GM18505 (cell line): ENCODE measurements around the gene FYB1.

ENCODE experiments used
- ATAC-seq: cut with Tn5 transposase; IDR thresholded peaks from one replicate; pipeline ENCODE4 v1.9.1; 2021; ENCODE audit not compliant: unreplicated experiment
- POLR2A ChIP-seq: IDR thresholded peaks from 4 replicates; pipeline ENCODE4 v1.6.1; 2011; ENCODE audit warnings: borderline replicate concordance; ENCODE audit not compliant: insufficient read depth, insufficient read length; ENCODE audit errors: extremely low read depth

Gene FYB1

DNA sequence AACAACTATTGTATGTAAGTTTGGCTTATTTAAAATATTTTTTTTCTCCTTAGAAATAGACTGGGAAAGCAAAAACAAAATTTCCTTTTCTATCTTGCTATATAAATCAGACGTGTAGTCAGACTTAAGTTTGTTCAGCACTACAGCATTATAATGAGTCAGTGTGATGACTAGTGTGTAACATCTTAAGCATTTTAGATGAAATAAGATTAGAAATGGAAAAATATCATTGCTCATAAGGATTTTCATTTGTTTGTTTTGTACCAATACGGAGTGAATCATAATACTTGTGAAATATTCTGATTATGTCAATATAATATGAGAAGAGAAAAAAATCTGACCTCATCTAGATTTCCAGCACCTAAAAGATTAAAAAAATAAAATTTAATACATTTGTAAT, 80.5 kb downstream of the FYB1 start:
- no peak for TF ChIP-seq POLR2A
- no peak for ATAC-seq

DNA sequence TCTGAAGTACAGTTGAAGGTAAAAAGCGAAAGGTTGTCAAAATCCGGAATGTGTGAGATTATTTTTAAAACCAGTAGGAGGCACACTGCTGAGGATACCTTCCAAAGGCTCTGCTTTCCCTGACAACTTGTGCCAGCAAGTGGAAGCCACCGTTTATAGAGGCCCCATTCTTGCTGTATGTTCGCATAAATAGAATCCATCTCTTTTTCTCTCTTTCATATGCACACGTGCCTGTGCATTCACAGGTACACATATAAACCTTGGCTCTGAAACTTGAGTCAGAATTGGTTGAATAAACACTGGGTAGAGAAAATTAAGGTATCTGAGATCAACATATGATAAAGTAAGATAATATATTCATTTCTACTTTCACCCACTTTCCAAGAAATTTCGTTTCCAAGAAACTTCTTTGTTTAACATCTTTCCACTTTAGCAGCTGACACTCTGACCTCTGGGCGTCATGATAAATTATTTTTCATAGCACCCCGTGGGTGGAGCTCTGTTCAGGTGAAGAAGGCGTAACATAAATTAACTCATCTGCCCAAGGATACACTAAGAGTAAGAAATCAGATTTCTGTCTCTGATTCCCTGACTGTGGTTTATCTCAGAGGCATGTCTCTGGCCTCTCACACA, 81.4 kb downstream of the FYB1 start:
- no peak for ATAC-seq
- TF ChIP-seq POLR2A: no peak

DNA sequence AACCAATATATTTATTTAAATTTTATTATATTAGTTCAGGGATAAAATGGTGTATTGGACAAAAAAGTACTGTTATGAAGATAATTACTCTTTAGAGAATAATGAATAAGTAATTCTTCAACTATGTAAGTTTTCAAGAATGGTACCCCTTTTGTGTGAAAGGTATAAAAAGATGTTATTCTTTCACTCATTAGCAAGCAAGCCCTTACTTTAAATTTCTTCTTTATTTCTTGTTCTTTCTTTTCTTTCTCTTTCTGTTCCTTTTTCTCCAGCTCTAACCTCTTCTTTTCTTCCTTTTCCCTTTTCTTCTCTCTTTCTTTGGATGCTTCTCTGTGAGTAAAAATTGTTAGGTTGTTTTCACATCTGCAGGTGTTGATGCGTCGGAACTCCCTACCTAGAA, 82.0 kb downstream of the FYB1 start:
- no peak for ATAC-seq
- no peak for TF ChIP-seq POLR2A

DNA sequence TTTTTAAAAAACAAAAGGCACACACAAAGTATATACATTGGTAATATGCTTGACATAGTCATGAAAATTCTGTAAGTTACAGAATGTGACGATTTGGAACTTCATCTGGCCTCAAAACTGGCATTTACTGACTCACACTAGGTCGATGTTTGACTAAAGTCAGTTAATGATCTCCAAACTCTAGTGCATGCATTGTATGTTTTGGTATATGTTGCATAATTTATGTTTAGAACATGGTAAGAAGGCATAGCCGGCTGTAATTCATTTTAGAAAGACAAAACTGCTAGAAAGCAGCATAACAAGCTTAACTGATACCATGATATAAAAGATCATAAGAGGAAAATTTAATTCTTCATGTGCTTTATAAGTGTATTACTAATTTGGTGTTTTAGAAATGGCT, 86.6 kb downstream of the FYB1 start:
- TF ChIP-seq POLR2A: no peak
- ATAC-seq: no peak

DNA sequence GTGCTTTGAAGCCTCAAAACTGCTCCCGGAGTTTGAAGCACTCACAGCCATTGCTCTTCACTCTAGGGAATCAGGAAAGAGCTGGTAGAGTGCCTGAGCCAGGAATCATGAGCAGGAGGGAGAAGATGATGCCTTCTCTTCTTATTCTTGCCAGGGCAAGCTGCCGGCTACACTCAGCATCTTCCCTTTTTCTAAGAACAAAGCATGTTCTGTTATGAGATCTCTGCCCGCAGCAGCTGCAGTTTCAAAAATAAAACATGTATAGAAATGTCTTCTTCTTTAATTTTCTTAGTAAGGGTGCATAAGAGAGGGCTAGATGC, 87.3 kb downstream of the FYB1 start:
- ATAC-seq: no peak
- TF ChIP-seq POLR2A: no peak

DNA sequence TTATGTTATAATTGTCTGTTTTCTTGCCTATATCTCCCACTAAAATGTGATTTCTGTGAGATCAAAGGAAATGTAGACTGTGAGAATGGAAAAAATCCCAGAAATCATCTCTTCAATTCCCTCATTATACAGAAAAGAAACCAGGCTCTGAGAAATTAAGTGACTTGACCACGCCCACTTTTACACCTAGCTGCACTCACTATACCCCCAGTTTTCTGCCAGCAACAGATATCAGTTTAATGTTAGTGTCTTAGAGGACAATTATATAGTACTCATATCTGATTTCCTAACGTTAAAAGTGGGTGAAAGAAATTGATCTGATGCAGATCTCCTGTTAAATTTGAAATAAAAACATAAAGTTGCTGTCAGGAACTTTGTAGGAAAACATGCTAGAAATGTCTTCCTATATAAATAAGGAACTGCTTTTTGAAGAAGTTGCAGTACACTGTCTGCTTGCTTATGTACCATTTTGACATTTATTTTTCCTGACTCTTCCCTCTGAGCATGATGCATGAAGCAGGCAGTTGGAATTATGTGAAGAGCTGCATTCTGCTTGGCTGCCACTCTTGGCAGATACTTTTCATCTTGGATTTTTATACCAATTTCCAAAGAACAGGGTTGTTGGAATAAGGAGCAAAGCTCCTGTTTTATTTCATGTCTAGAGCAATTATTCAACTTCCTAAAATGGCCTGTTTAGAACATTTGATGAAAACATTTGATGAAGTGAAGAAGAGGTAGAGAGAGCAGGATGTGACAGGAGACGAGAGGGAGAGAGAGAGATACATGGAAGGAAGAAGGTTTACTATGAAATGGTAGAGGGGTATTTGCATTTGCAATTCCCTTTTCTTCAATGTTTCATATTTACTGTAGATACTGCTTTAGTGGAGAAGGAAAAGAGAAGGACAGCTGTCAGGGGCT, 87.9 kb downstream of the FYB1 start:
- ATAC-seq: no peak
- no peak for TF ChIP-seq POLR2A

DNA sequence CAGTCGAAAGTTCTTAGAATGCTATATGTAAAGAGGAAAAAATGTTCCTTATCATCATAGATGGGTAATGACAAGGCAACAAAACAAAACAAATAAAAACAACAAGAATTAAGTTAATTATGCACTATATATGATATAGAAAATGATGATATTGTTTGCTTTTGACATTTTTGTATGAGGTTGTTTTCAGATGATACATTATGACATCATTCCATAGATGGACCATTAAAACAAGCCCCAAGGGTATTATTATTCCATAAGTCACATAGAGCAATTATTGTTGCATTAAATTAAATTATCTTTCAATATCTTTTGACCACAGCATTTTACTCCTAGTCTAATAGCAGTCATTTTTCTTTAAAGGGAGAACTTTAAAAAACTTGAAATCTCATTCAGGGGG, 88.6 kb downstream of the FYB1 start:
- no peak for ATAC-seq
- TF ChIP-seq POLR2A: no peak

DNA sequence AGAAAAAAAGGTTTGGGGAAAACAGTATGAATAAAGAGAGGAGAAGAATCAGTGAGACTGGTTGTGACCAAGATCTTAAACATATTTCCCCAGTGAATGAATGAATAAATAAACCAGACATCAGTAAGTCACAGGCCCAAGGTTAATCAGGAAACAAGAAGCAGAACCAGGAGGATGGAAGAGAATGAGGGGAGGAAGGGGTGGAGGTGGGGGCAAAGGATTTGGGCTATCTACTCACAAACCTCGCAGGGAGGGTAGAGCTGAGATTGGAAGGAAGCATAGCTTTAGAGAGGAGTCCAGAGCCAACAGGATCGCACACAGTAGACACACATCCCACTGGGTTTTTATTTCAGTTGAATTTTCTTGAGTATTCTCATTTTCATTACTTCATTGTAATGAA, 97.4 kb downstream of the FYB1 start:
- no peak for TF ChIP-seq POLR2A
- ATAC-seq: no peak

DNA sequence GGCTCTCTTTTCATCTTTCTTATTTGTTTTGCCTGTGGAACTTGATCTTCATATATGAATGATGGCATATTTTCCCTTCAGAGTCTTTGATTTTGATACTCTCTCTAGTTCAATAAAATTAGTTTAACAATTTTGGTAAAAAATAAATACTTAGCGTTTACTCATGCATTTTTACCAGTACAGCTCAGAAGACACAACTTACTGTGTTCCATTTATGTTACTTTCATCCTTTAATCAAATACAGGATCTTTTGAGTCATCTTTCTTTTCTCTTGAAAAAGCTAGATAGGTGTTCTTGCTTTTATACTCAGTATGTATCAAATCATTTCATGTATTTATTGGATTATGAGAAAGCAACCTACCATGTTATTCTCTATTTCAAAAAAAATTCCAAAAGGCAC, 98.0 kb downstream of the FYB1 start:
- ATAC-seq: no peak
- no peak for TF ChIP-seq POLR2A

DNA sequence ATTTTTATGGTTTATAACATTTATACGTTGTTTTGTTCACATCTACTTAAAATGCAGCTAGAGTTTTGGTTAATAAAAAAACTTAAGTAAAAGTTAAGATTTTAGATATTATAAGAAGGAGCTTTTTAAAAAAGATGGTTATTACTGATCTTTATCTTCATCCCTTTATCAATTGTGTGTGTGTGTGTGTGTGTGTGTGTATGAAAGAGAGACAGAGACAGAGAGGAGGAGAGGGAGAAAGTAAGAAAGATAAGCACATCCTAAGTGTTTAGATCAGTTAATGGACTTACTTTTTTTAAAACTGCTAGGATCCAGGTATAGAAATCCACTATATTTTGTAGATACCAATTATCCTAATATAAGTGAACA, 99.3 kb downstream of the FYB1 start:
- no peak for TF ChIP-seq POLR2A
- no peak for ATAC-seq

DNA sequence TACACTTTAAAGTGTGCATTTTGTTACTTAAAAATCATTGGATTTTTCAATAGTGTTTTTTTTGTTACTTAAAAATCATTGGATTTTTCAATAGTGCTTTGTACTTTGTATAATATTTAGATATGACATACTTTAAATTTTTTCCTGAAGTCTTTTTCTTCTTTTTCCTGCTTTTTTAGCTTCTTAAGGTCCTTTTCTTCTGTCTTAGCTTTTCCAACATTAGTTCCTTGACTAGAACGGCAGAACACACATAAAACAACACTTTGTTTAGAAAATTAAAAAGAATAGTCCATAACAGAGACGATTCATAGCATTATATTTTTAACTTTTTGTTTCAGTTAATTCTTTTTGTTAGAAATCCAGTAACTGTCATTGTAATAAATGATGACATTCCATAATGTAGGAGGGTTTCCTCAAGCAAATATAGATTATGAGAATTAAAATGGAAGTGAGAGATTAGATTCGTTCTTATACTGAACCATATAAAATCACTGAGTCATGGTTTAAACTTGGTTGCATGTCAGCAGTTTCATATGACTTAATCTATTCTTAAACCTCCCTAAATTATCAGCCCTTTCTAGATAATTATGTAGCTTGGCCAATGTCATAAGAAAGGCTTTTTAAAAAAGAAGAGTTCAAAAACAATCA, 99.8 kb downstream of the FYB1 start:
- no peak for ATAC-seq
- no peak for TF ChIP-seq POLR2A

DNA sequence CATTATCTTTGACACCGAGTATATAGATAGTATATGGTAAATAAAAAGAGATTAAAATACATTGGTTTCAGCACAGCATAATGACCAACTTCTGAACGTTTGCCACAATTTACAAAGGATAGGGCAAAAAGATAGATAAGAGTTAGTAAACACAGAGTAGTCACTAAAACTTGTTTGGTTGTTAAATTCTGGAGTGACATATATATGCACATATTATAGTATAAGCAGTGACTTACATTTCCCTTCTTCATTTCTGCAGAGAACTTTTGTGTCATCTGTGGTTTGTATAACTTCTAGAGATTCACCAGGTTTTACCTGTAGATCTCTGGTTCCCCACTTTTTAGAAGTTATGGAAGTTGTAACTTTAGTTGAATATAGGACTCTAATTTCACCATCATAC, 100.7 kb downstream of the FYB1 start:
- no peak for TF ChIP-seq POLR2A
- ATAC-seq: no peak

DNA sequence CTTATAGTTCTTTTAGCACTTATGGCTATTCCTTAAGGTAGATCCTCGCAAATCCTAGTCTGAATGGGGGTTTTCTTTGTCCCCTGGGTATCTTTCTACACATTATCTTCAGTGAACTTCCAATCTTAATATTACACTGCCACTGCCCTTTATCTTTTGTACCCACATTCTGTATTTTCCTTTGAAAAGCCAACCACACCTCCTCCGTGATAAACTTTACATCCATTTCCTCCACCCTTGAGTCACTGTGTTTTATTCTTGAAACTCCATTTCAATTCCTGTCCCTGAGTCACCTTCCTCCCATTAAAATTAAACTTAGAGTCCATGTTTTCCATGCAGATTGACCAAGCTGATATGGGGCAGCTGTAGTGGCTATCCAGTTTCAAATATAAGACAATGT, 102.0 kb downstream of the FYB1 start:
- ATAC-seq: no peak
- TF ChIP-seq POLR2A: no peak
